Measurements from ENCODE around the gene TIMM44.

Gene TIMM44

DNA sequence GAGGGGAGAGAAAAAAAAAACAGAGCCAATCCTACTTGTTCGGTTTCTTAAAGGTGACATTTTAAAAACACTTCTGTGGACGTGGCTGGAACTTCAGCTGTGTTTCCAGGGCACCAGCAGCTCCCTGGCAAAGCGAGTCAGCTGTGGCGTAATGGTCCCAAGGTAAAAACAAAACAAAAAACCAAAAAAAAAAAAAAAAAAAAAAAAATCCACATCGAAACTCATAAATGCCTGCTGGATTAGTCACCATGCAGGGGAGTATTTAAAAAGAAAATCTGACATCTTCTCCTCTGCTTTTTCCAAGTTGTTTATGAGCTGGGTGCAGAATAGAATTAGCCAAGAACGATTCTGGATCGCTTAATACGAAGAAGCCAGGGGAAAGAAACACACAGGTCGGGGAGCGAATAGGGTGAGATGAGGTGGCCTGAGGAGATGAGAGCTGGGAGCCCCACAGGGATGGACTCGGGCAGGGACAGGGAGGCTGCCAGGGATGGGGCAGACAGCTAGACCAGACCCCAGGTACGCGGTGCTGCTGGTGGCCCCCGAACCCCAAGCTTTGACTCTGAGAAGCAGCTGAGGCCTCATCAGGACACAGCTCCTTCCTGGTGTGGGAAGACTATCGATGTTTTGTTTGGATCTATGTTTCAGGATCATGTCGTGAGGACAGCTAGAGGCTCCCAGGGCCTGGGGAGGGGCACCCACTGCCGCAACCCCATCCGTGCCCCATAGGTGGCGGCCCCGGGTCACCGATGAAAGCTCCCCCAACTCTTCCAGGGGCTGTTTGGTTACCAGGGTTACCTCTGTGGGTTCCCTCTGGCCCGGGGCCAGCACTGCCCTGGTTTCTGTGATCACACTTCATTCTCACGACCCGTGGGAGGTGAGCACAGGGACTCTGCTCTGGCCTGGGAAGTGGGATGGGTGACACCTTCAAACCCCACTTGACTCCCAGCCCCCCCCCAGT lies 14.4 kb downstream of the TIMM44 start:
- TF ChIP-seq, protein P1, sequence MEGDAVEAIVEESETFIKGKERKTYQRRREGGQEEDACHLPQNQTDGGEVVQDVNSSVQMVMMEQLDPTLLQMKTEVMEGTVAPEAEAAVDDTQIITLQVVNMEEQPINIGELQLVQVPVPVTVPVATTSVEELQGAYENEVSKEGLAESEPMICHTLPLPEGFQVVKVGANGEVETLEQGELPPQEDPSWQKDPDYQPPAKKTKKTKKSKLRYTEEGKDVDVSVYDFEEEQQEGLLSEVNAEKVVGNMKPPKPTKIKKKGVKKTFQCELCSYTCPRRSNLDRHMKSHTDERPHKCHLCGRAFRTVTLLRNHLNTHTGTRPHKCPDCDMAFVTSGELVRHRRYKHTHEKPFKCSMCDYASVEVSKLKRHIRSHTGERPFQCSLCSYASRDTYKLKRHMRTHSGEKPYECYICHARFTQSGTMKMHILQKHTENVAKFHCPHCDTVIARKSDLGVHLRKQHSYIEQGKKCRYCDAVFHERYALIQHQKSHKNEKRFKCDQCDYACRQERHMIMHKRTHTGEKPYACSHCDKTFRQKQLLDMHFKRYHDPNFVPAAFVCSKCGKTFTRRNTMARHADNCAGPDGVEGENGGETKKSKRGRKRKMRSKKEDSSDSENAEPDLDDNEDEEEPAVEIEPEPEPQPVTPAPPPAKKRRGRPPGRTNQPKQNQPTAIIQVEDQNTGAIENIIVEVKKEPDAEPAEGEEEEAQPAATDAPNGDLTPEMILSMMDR (conservative IDR thresholded peaks at IDR 0.05; ENCODE audit: low read depth, low read length): peak; percentile 41
- DNase-seq (ENCODE audit: low read depth): peak; percentile 91
- peak overlapping the region; percentile 24 for H3K4me3 ChIP-seq (ENCODE audit: low read depth, low read length)

DNA sequence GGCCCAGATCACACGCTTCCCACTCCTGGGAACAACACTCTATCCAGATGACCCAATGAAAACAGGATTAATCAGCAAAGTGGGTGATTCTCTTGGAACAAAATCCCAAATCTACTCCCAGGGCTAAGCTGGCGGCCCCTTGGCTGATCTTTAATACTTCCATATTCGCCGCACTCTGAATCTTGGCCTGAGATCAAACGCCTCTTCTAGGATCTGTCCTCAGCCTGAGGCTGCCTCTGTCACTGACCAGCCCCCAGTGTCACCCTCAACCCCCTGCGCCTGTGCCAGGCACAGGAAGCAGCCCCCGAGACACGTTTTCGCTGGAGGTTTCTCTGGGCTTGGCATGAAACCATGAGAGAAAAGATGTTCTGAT lies 15.1 kb downstream of the TIMM44 start:
- TF ChIP-seq, protein P1 (conservative IDR thresholded peaks at IDR 0.05; ENCODE audit: low read depth, low read length): no peak
- H3K4me3 ChIP-seq (ENCODE audit: low read depth, low read length): no peak overlapping the region
- DNase-seq (ENCODE audit: low read depth): no peak

DNA sequence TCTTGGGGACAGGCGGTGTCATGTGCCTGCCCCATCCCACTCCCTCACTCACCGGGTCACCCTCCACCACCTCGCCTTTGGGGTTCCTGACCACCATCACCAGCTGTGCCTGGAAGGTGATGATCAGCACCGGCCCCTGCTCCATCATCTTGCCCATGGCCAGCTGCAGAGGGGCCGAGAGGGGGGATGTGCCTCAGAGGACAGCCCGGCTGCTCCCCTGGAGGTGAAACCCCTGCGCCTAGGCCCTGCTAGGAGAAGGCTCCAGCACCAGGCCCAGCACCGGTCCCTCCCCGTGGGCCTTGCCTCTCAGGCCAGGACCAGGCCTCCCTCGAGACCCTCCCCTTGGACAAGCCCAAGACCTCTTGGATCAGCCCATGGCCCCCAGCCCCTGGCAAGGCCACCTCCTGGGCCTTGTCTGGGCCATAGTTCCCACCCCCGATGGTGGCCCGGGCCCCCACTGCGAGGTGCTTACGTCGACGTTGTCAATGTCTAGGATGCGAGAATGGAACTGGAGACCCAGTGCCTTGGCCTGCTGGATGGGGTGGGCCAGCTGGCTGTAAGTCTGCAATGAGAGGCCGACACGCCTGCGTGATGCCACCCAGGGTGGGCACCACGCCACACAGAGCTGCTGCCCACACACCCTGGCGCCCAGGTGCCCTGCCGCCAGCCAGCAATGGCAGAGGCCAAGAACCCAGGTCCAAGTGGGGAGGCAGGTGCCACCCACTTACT lies 15.7 kb downstream of the TIMM44 start:
- TF ChIP-seq, protein P1 (conservative IDR thresholded peaks at IDR 0.05; ENCODE audit: low read depth, low read length): no peak
- H3K4me3 ChIP-seq (ENCODE audit: low read depth, low read length): no peak overlapping the region
- DNase-seq (ENCODE audit: low read depth): no peak

DNA sequence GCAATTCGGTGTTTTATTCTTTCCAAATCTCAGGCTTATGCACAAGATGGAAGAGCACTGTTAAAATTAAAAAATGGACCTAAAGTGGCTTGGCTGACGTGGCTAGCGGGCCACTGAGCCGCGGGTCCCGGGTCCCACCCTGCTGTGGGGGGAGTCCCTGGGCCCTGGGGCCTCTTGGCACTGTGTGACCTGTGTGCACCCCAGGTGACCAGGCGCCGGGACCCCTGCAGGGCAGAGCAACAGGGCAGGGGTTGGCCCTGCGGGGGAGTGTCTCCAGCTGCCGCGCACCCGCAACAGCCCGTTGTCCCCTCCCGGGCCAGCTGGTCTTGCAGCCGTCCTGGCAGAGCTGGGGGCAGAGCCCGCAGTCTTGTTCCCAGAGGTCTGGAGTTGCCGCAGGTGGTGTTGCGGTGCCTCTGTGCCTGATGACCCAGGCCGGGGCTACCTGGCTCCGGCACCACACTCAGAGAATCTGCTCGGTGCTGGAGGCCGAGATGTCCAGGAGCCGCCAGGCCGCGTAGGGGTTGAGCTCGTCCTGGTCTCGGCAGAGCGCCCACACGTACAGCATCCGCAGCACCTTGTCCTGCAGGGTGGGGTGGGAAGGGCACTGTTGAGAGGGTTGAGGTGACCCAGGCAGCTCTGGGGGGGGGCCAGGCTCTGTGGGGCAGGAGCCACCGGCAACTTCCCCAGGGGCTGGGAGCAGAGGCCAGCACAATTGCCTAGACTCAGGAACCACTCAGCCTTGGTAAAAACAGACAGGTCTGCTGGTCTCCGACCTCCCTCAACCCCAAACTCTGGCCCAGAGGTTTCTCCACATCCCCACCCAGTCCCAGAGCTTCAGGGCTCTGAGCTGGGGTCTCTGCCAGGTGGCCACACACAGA lies 16.5 kb downstream of the TIMM44 start:
- H3K4me3 ChIP-seq (ENCODE audit: low read depth, low read length): no peak overlapping the region
- no peak for DNase-seq (ENCODE audit: low read depth)
- TF ChIP-seq, protein P1 (conservative IDR thresholded peaks at IDR 0.05; ENCODE audit: low read depth, low read length): no peak

DNA sequence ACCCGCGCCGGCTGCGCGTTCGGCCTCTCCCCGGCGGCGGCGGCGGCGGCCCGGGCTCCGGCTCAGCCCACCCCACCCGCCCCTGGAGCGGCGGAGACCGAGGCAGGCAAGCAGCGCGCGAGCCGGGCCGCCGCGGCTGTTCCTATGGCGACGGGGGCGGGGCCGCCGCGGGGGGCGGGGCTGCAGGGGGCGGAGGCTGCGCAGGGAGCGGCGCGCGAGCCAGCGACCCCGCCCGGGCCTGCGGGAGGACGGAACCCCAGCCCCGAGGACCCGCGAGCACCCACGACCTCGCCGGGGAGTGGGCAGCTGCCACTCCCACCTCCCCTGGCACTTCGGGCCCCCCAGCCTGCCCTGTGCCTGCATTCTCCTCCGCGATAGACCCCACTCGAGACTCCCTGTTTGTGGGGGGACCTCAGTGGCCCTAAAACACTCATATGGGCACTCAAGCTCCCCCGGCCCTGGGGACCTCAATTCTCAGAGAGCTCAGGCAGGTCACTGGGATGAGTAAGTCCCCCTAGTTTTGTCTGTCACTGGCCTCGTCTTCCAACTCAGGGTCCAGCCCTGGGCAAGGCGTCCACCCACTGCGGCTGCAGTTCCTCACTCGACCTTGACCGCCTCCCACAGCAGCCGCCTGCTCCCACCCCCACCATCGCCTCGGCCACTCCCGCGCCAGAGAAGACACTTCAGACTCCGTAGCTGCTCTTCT lies 17.3 kb downstream of the TIMM44 start, which contains the start of gene CTXN1:
Gene CTXN1, minus strand, starts transcription at position 115 of the 706 bp plus-strand sequence. CDS start 597 bp downstream, outside the sequence.
- DNase-seq (ENCODE audit: low read depth): peak; percentile 51
- peak within 1 kb of the TSS; percentile 60 for H3K4me3 ChIP-seq (ENCODE audit: low read depth, low read length)
- TF ChIP-seq, protein P1 (conservative IDR thresholded peaks at IDR 0.05; ENCODE audit: low read depth, low read length): no peak
